GM13976 (cell line): ENCODE results near the gene FLVCR1.
"Not testable (repeated sequence)": the region's sequence is repeated elsewhere in the genome, so short reads cannot be mapped to it uniquely, and the experiment has no call there.

Experiments used
- DNase-seq: peaks from one replicate; pipeline ENCODE4 v3.0.0; 2012; ENCODE audit warnings: low spot score
- in situ Hi-C: fragments of 300-500 bp; cut with MboI; formaldehyde crosslinking; loops from one replicate; pipeline ENCODE4 v1.12.0; 2022; ENCODE audit warnings: low sequenced_read_pairs, mixed read lengths, inconsistent platforms; ENCODE audit not compliant: unreplicated experiment
- TF ChIP-seq, protein P1 (sequence below): IDR thresholded peaks from 2 replicates; pipeline ENCODE4 v1.5.1; 2012; ENCODE audit warnings: borderline replicate concordance, mild to moderate bottlenecking; ENCODE audit not compliant: insufficient read depth; ENCODE audit errors: extremely low read depth, missing control alignments, control extremely low read depth

Gene FLVCR1

DNA sequence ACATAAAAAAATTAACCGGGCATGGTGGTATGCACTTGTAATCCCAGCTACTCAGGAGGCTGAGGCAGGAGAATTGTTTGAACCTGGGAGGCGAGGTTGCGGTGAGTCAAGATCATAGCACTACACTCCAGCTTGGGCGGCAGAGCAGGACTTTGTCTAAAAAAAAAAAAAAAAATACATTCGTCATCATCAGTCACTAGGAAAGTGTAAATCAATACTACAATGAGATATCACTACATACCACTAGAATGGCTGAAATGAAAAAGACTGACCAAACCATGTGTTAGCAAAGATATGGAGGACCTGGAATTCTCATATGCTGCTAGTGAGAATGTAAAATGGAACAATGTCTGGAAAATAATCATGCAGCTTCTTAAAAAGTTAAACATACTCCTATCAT is 19.9 kb upstream of the FLVCR1 start:
- in situ Hi-C loops, result no loop called here
- TF ChIP-seq, protein P1, sequence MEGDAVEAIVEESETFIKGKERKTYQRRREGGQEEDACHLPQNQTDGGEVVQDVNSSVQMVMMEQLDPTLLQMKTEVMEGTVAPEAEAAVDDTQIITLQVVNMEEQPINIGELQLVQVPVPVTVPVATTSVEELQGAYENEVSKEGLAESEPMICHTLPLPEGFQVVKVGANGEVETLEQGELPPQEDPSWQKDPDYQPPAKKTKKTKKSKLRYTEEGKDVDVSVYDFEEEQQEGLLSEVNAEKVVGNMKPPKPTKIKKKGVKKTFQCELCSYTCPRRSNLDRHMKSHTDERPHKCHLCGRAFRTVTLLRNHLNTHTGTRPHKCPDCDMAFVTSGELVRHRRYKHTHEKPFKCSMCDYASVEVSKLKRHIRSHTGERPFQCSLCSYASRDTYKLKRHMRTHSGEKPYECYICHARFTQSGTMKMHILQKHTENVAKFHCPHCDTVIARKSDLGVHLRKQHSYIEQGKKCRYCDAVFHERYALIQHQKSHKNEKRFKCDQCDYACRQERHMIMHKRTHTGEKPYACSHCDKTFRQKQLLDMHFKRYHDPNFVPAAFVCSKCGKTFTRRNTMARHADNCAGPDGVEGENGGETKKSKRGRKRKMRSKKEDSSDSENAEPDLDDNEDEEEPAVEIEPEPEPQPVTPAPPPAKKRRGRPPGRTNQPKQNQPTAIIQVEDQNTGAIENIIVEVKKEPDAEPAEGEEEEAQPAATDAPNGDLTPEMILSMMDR, result no peak
- no peak for DNase-seq

DNA sequence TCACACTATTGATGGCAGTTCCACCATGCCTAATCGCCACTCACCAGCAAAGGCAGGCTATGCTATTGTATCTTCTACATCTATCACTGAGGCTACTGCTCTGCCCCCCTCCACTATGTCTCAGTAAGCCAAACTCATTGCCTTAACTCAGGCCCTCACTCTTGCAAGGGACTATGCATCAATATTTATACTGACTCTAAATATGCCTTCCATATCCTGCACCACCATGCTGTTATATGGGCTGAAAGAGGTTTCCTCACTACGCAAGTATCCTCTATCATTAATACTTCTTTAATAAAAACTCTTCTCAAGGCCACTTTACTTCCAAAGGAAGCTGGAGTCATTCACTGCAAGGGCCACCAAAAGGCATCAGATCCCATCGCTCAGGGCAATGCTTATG is 13.6 kb upstream of the FLVCR1 start:
- DNase-seq, in situ Hi-C loops: not testable (repeated sequence)

DNA sequence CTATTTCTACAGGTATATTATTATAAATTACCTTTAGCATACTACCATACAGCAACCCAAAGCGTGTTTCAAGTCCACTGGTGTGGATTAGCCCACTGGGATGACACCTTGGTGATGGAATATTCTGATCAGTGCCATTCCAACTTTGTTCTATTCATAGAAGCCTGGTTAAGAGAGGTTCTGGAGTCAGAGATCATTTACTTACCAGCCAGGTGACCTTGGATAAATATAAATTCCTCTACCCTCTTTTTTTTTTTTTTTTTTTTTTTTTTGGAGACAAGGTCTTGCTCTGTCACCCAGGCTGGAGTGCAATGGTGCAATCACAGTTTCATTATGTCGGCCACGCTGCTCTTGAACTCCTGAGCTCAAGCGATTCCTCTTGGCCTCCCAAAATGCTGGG is 10.5 kb upstream of the FLVCR1 start, which contains the start of gene SPATA45:
TSS of gene SPATA45 (minus strand) at position 101 of the 400 bp plus-strand sequence. CDS start 11,500 bp downstream, outside the sequence.
- DNase-seq, result no peak
- in situ Hi-C loops, result no loop called here
- TF ChIP-seq, protein P1, result no peak

DNA sequence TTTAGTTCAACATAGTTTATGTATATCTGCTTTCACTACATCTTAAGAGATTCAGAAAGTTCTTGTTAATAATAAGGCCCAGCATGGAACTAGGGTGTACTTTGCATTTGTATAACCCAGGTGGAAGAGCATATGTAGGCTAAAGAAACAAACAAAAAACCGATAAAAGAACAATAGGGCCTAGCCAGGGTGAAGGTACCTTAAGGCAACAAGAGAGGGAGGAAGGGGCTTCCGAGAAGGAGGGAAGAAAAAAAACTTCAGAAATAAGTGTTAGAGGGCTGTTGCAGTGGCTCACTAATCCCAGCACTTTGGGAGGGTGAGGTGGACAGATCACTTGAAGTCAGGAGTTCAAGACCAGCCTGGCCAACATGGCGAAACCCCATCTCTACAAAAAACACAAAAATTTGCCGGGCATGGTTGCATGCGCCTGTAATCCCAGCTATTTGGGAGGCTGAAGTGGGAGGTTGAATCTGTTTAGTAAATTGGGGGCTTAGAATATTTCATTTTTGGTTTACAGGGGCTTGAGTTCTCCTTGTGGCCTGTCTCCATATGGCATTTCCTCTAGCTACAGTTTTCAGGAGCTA is 5.9 kb upstream of the FLVCR1 start:
- in situ Hi-C loops, result no loop called here
- TF ChIP-seq, protein P1, result no peak
- DNase-seq, result no peak

DNA sequence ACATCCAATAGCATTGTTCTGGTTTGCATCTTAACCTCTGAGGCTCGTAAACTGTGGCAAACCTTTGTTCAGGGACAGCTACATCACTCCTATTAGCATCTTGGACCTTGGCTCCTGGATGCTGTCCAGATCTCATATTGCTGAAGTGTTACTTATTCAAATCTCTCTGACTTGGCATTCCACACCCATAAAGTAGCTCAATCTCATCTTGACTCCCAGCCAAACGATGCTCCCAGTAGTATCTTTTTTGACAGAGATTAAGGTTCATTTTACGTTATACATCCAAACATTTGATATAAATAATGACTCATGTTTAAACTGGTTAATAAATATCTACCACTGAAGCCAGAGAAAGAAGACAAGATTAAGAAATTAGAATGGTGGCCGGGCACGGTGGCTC is 4.4 kb upstream of the FLVCR1 start:
- in situ Hi-C loops, result no loop called here
- no peak for DNase-seq
- TF ChIP-seq, protein P1, result no peak

DNA sequence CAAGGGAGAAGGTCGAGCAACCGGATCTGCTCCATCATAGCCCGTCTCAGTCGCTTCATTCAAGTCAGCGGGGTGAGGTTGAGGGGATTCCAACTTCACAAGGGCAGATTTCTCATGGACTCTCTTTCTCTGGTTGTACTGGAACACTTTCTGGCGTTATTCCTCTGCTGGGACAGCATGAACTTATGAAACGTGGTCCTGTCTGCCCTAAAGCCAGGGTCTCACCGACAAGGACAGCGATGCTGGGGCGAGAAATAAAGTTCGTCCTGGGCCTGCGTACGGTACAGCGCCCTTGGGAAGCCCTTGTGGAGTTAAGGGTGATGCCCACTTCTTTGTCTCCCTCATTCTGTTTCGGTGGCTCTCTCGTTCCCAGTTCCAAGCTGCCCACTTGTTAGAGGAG is 1.3 kb upstream of the FLVCR1 start:
- DNase-seq, result no peak
- TF ChIP-seq, protein P1, result no peak
- in situ Hi-C loops, result no loop called here

DNA sequence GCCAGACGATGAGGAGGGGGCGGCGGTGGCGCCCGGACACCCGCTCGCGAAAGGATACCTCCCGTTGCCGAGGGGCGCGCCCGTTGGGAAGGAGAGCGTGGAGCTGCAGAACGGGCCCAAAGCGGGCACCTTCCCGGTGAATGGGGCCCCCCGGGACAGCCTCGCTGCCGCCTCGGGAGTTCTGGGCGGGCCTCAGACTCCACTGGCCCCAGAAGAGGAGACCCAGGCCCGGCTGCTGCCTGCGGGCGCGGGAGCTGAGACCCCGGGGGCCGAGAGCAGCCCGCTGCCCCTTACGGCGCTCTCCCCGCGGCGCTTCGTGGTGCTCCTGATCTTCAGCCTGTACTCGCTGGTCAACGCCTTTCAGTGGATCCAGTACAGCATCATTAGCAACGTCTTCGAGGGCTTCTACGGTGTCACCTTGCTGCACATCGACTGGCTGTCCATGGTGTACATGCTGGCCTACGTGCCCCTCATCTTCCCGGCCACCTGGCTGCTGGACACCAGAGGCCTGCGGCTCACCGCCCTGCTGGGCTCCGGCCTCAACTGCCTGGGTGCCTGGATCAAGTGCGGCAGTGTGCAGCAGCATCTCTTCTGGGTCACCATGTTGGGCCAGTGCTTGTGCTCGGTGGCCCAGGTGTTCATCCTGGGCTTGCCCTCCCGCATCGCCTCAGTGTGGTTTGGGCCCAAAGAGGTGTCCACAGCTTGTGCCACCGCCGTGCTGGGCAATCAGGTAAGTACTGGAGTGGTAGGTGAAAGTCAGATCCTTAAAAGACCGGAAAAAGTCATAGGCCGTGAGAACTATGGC is 588 bp downstream of the FLVCR1 start:
- TF ChIP-seq, protein P1, result no peak
- in situ Hi-C loops, result no loop called here
- peak; percentile 63 for DNase-seq
